PFSK-1 (cell line): ENCODE measurements around the gene CEACAM21.

ENCODE experiments used
- FOXP2 ChIP-seq: optimal IDR thresholded peaks from 2 replicates; pipeline ENCODE3; 2011; ENCODE audit warnings: borderline replicate concordance, control low read depth, inconsistent platforms; ENCODE audit not compliant: insufficient read depth; ENCODE audit errors: extremely low read length, extremely low read depth
- POLR2AphosphoS5 ChIP-seq: IDR thresholded peaks from 2 replicates; pipeline ENCODE4 v1.6.1; 2012; ENCODE audit warnings: low read depth, mild to moderate bottlenecking, control low read depth, low read length, moderate library complexity
- SIN3A ChIP-seq: IDR thresholded peaks from 2 replicates; pipeline ENCODE4 v1.6.1; 2012; ENCODE audit warnings: mild to moderate bottlenecking, low read length, moderate library complexity, borderline replicate concordance; ENCODE audit not compliant: insufficient read depth
- TAF1 ChIP-seq: IDR thresholded peaks from 2 replicates; pipeline ENCODE4 v1.6.1; 2012; ENCODE audit warnings: low read length, control low read depth, borderline replicate concordance; ENCODE audit not compliant: insufficient read depth
- TF ChIP-seq, protein P1 (sequence below), 2 experiments: IDR thresholded peaks; 2 replicates each; pipeline versions ENCODE4 v1.6.1 to v1.8.0; 2011 to 2012; ENCODE audit warnings: low read depth in 2 of 2, low read length in 2 of 2, control low read depth in 1 of 2, inconsistent platforms in 1 of 2, mild to moderate bottlenecking in 1 of 2, moderate library complexity in 1 of 2; ENCODE audit not compliant: insufficient read depth in 1 of 2

The CEACAM21 gene

GRCh38 chr19:41537789-41538188 lies 38.2 kb upstream of the CEACAM21 start:
- TF ChIP-seq SIN3A (no peak), TAF1 (no peak), FOXP2 (no peak), POLR2AphosphoS5 (no peak)
- TF ChIP-seq, protein P1, sequence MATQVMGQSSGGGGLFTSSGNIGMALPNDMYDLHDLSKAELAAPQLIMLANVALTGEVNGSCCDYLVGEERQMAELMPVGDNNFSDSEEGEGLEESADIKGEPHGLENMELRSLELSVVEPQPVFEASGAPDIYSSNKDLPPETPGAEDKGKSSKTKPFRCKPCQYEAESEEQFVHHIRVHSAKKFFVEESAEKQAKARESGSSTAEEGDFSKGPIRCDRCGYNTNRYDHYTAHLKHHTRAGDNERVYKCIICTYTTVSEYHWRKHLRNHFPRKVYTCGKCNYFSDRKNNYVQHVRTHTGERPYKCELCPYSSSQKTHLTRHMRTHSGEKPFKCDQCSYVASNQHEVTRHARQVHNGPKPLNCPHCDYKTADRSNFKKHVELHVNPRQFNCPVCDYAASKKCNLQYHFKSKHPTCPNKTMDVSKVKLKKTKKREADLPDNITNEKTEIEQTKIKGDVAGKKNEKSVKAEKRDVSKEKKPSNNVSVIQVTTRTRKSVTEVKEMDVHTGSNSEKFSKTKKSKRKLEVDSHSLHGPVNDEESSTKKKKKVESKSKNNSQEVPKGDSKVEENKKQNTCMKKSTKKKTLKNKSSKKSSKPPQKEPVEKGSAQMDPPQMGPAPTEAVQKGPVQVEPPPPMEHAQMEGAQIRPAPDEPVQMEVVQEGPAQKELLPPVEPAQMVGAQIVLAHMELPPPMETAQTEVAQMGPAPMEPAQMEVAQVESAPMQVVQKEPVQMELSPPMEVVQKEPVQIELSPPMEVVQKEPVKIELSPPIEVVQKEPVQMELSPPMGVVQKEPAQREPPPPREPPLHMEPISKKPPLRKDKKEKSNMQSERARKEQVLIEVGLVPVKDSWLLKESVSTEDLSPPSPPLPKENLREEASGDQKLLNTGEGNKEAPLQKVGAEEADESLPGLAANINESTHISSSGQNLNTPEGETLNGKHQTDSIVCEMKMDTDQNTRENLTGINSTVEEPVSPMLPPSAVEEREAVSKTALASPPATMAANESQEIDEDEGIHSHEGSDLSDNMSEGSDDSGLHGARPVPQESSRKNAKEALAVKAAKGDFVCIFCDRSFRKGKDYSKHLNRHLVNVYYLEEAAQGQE (IDR thresholded peaks at IDR 0.05; ENCODE audit: insufficient read depth in 1 of 2, low read depth in 2 of 2, low read length in 2 of 2), result no peak

GRCh38 chr19:41540041-41540695 lies 35.8 kb upstream of the CEACAM21 start:
- TF ChIP-seq POLR2AphosphoS5, result no peak
- TF ChIP-seq, protein P1 (IDR thresholded peaks at IDR 0.05; ENCODE audit: insufficient read depth in 1 of 2, low read depth in 2 of 2, low read length in 2 of 2), result no peak
- no peak for TF ChIP-seq TAF1
- no peak for TF ChIP-seq FOXP2
- TF ChIP-seq SIN3A, result no peak

- TF ChIP-seq TAF1 (no peak), SIN3A (no peak), FOXP2 (no peak), POLR2AphosphoS5 (no peak)
- TF ChIP-seq, protein P1 (IDR thresholded peaks at IDR 0.05; ENCODE audit: insufficient read depth in 1 of 2, low read depth in 2 of 2, low read length in 2 of 2), result no peak
Measured at GRCh38 chr19:41541990-41542584, 33.9 kb upstream of the CEACAM21 start.

DNA sequence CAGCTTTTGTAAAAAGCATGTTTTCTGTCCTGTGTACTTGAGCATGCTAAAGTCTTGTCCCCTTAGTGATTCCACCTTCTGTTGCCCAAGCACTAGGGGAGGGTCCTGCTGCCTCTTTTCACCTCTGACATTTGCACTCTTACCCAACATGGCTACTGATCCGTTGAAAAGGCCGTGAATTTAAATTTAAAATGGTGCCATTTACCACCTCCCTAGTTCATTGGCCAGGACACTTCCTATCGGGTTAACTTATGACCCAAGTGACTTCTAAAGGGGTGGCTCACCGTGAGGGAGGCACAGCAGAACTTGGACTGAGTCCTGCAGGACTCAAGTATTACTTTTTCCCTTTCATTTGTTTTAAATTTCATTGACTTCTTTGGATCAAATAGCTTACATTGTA lies 33.3 kb upstream of the CEACAM21 start:
- TF ChIP-seq POLR2AphosphoS5 (no peak), SIN3A (no peak), TAF1 (no peak), FOXP2 (no peak)
- TF ChIP-seq, protein P1 (IDR thresholded peaks at IDR 0.05; ENCODE audit: insufficient read depth in 1 of 2, low read depth in 2 of 2, low read length in 2 of 2), result no peak
